SKM-1 treated with dmso at 0.1 percent for 144 hours (cell line): ENCODE results near the gene OSBPL2.

Source experiments
- DNase-seq: peaks from one replicate; lab custom pipeline; 2025; ENCODE audit not compliant: unreplicated experiment; lab: John Stamatoyannopoulos, UW

OSBPL2 gene

GRCh38 chr20:62205618-62206387 is 32.5 kb upstream of the OSBPL2 start:
- DNase-seq = no peak

- no peak for DNase-seq
Observed at GRCh38 chr20:62206388-62206775, 31.9 kb upstream of the OSBPL2 start.

GRCh38 chr20:62208061-62208794 is 30.1 kb upstream of the OSBPL2 start:
- no peak for DNase-seq

GRCh38 chr20:62208795-62209755 is 29.2 kb upstream of the OSBPL2 start:
- DNase-seq = no peak

GRCh38 chr20:62209850-62210495 is 28.3 kb upstream of the OSBPL2 start:
- no peak for DNase-seq

GRCh38 chr20:62210496-62210855 is 27.8 kb upstream of the OSBPL2 start:
- no peak for DNase-seq

GRCh38 chr20:62211216-62211615 is 27.1 kb upstream of the OSBPL2 start:
- no peak for DNase-seq

GRCh38 chr20:62211769-62212288 is 26.5 kb upstream of the OSBPL2 start:
- no peak for DNase-seq

- DNase-seq = no peak
Observed at GRCh38 chr20:62212299-62212698, 26.0 kb upstream of the OSBPL2 start.

- DNase-seq = no peak
Observed at GRCh38 chr20:62214067-62214466, 24.3 kb upstream of the OSBPL2 start.

GRCh38 chr20:62215020-62215990 is 23.0 kb upstream of the OSBPL2 start:
- no peak for DNase-seq

- no peak for DNase-seq
Observed at GRCh38 chr20:62215991-62216635, 22.2 kb upstream of the OSBPL2 start.

- no peak for DNase-seq
Observed at GRCh38 chr20:62216636-62217566, 21.4 kb upstream of the OSBPL2 start.

GRCh38 chr20:62217913-62218773 is 20.2 kb upstream of the OSBPL2 start:
- no peak for DNase-seq

GRCh38 chr20:62219101-62219991 is 19.0 kb upstream of the OSBPL2 start:
- DNase-seq = no peak
